Endothelial cell of umbilical vein (primary cell): ENCODE data around the gene VSTM4. TPM values are rescaled to one million over a fixed set of nuclear protein-coding genes. Genes with fewer than 3 reads are reported as not detected.

ENCODE experiments used
- BruUV-seq: library from RNA; stranded (reverse); fragments of 400-500 nt; replicated peaks from 2 replicates; lab custom pipeline; 2021; lab: Mats Ljungman, UMichigan
- CTCF ChIA-PET: fragments of 300-600, 350-600 bp; sonication (Branson Sonifier 250); formaldehyde crosslinking; loops from one replicate; lab custom pipeline; 2021; ENCODE audit warnings: antibody characterized with exemption, inconsistent platforms; lab: Charles Lee
- POLR2A ChIA-PET: fragments of 300-600, 350-600 bp; sonication (Branson Sonifier 250); formaldehyde crosslinking; loops from one replicate; lab custom pipeline; 2021; ENCODE audit warnings: antibody characterized with exemption, inconsistent platforms; lab: Charles Lee
- DNase-seq: peaks from one replicate; pipeline ENCODE4 v3.0.0-alpha.2; 2011; ENCODE audit warnings: low read depth, low spot score
- FAIRE-seq: peaks from 2 replicates; lab custom pipeline; 2011; peaks lifted over from hg19 to GRCh38; lab: Jason Lieb, UNC
- H2AFZ ChIP-seq: 2 replicates; pipeline ENCODE4 v1.6.0; 2012; ENCODE audit warnings: low read depth, low read length, control low read depth, inconsistent platforms
- H3K27ac ChIP-seq: 2 replicates; pipeline ENCODE4 v1.5.1; 2011; ENCODE audit warnings: low read depth, mild to moderate bottlenecking, control low read depth, low read length, moderate library complexity; ENCODE audit not compliant: insufficient read depth
- H3K27me3 ChIP-seq, 2 experiments: 2 replicates each; pipeline versions ENCODE4 v1.6.0 to v1.6.1; 2011; ENCODE audit warnings: low read length in 2 of 2, mixed read lengths in 1 of 2; ENCODE audit not compliant: control insufficient read depth in 2 of 2, insufficient read depth in 2 of 2
- H3K36me3 ChIP-seq, 2 experiments: 2 replicates in 1 of 2; 3 replicates in 1 of 2; pipeline ENCODE4 v1.5.1; 2011; ENCODE audit warnings: low read length in 2 of 2, mild to moderate bottlenecking in 1 of 2, moderate library complexity in 1 of 2; ENCODE audit not compliant: control insufficient read depth in 2 of 2, insufficient read depth in 2 of 2; ENCODE audit errors: extremely low read depth in 1 of 2
- H3K4me1 ChIP-seq: 3 replicates; pipeline ENCODE4 v1.5.1; 2011; ENCODE audit warnings: mild to moderate bottlenecking, low read length; ENCODE audit not compliant: control insufficient read depth, insufficient read depth; ENCODE audit errors: extremely low read depth
- H3K4me2 ChIP-seq: 2 replicates; pipeline ENCODE4 v1.6.1; 2011; ENCODE audit warnings: low read length, control low read depth, mixed read lengths; ENCODE audit not compliant: insufficient read depth
- H3K4me3 ChIP-seq, 3 experiments: fragments of 200-600 bp in 1 of 3; sonication (generic), shearing (Covaris generic) in 1 of 3; replicated peaks in 1 of 3; 2 replicates each; pipeline ENCODE4 v1.5.1; 2011 to 2016; ENCODE audit warnings: control low read depth in 3 of 3, low read length in 3 of 3, mild to moderate bottlenecking in 2 of 3, inconsistent platforms in 1 of 3, low read depth in 1 of 3, moderate library complexity in 1 of 3; ENCODE audit not compliant: insufficient read depth in 1 of 3
- H3K79me2 ChIP-seq: 2 replicates; pipeline ENCODE4 v1.6.0; 2012; ENCODE audit warnings: low read length, inconsistent platforms; ENCODE audit not compliant: control insufficient read depth, insufficient read depth
- H3K9ac ChIP-seq: replicated peaks from 2 replicates; pipeline ENCODE3; 2011; ENCODE audit warnings: low read length, control low read depth; ENCODE audit not compliant: insufficient read depth; ENCODE audit errors: extremely low read depth
- H3K9me1 ChIP-seq: replicated peaks from 3 replicates; pipeline ENCODE4 v1.6.0; 2011; ENCODE audit warnings: mild to moderate bottlenecking, low read length; ENCODE audit not compliant: control insufficient read depth, insufficient read depth; ENCODE audit errors: extremely low read depth
- H3K9me3 ChIP-seq: replicated peaks from 2 replicates; pipeline ENCODE4 v1.5.1; 2012; ENCODE audit warnings: low read length, inconsistent platforms; ENCODE audit not compliant: control insufficient read depth, insufficient read depth
- H4K20me1 ChIP-seq: replicated peaks from 2 replicates; pipeline ENCODE3; 2011; ENCODE audit warnings: mild to moderate bottlenecking, low read length; ENCODE audit not compliant: control insufficient read depth, insufficient read depth; ENCODE audit errors: extremely low read depth
- CTCF ChIP-seq, 2 donors: IDR thresholded peaks; 1 replicate in 1 of 2; 2 replicates in 1 of 2; pipeline ENCODE4 v1.5.1; 2011; ENCODE audit warnings: low read length in 2 of 2, mild to moderate bottlenecking in 2 of 2, moderate library complexity in 2 of 2, control low read depth in 1 of 2, inconsistent platforms in 1 of 2, low read depth in 1 of 2; ENCODE audit not compliant: insufficient read depth in 1 of 2; ENCODE audit errors: extremely low read depth in 1 of 2
- EZH2 ChIP-seq: IDR thresholded peaks from 2 replicates; pipeline ENCODE4 v1.6.1; 2012; ENCODE audit warnings: borderline replicate concordance, low read depth, mild to moderate bottlenecking, moderate library complexity, low read length, inconsistent platforms; ENCODE audit not compliant: severe bottlenecking
- FOS ChIP-seq: IDR thresholded peaks from 2 replicates; pipeline ENCODE4 v1.6.1; 2011; ENCODE audit warnings: mild to moderate bottlenecking, low read length, moderate library complexity, borderline replicate concordance; ENCODE audit not compliant: insufficient read depth
- GATA2 ChIP-seq: IDR thresholded peaks from 2 replicates; pipeline ENCODE4 v1.7.0; 2011; ENCODE audit warnings: low read depth, mild to moderate bottlenecking, moderate library complexity, mixed read lengths, low read length; ENCODE audit not compliant: insufficient read length, insufficient read depth
- JUN ChIP-seq: IDR thresholded peaks from 2 replicates; pipeline ENCODE4 v1.6.1; 2011; ENCODE audit warnings: borderline replicate concordance, low read depth; ENCODE audit not compliant: insufficient read length, insufficient read depth
- MAX ChIP-seq: IDR thresholded peaks from 2 replicates; pipeline ENCODE4 v1.6.1; 2011; ENCODE audit not compliant: insufficient read depth, insufficient read length
- MYC ChIP-seq: IDR thresholded peaks from one replicate; pipeline ENCODE4 v1.6.1; 2011; ENCODE audit warnings: mild to moderate bottlenecking, low read depth, low read length
- POLR2A ChIP-seq: IDR thresholded peaks from 2 replicates; pipeline ENCODE4 v1.6.1; 2012; ENCODE audit warnings: low read depth, mild to moderate bottlenecking, control low read depth, low read length
- POLR2AphosphoS5 ChIP-seq: IDR thresholded peaks from 2 replicates; pipeline ENCODE4 v1.6.1; 2012; ENCODE audit warnings: low read depth, mild to moderate bottlenecking, control low read depth, low read length, moderate library complexity; ENCODE audit not compliant: insufficient read depth
- dilution Hi-C: fragments of 300-500 bp; cut with MboI; formaldehyde crosslinking; loops from one replicate; pipeline ENCODE4 v1.15.0; 2019; ENCODE audit warnings: low sequenced_read_pairs; ENCODE audit not compliant: extremely low pct_ligation_motif_present
- intact Hi-C: fragments of 100-400 bp; cut with micrococcal nuclease; formaldehyde crosslinking; loops from one replicate; pipeline ENCODE4 v1.10.0; 2022
- polyA plus RNA-seq, 4 experiments: library from polyadenylated mRNA; depleted of rRNA in 3 of 4; stranded (reverse) in 3 of 4; unstranded in 1 of 4; fragments of >200 nt; gene quantifications; 2 replicates each; pipeline versions ENCODE4 v1.2.1 to v1.2.3, GENCODE V29; 2011 to 2012; ENCODE audit warnings: missing spikeins in 1 of 4
- total RNA-seq: library from RNA; stranded (reverse); gene quantifications from 2 replicates; pipeline ENCODE4 v1.2.3, GENCODE V29; 2021

The VSTM4 gene
- total and polyA plus RNA-seq, 2 donors (not counting 3 experiments of a cell fraction or from before 2014, with no cell fraction given): 0.07 TPM

GRCh38 chr10:49070701-49071100 lies 44.6 kb downstream of the VSTM4 start:
- TF ChIP-seq POLR2A (no peak), CTCF (IDR thresholded peaks at IDR 0.05; ENCODE audit: extremely low read depth in 1 of 2, insufficient read depth in 1 of 2, low read depth in 1 of 2, low read length in 2 of 2) (no peak), FOS (no peak), EZH2 (no peak), GATA2 (no peak), MAX (no peak), MYC (no peak), JUN (no peak), POLR2AphosphoS5 (no peak)

More at GRCh38 chr10:49070701-49071100, 44.6 kb downstream of the VSTM4 start:
- dilution Hi-C loops: no loop called here
- CTCF ChIA-PET: no interaction called here
- Histone ChIP-seq H3K27me3 (no peaks in the 10 kb centered on the region), H3K9me1 (no peaks in the 10 kb centered on the region), H3K27ac (no peak overlapping the region), H3K9ac (no peak overlapping the region), H4K20me1 (no peaks in the 10 kb centered on the region), H3K79me2 (no peaks in the 10 kb centered on the region), H3K4me2 (no peak overlapping the region), H3K9me3 (no peaks in the 10 kb centered on the region), H3K36me3 (no peaks in the 10 kb centered on the region), H3K4me1 (no peaks in the 10 kb centered on the region), H2AFZ (no peak overlapping the region), H3K4me3 (no peak overlapping the region)
- BruUV-seq: no TSS peak
- intact Hi-C loops: no loop called here
- DNase-seq (no peak), FAIRE-seq (no peak)
- POLR2A ChIA-PET: no interaction called here
